ENCODE data around the gene CBLB. TPM values are rescaled to one million over a fixed set of nuclear protein-coding genes. Genes with fewer than 3 reads are reported as not detected.
A peak's percentile ranks its signal among the peaks of the same experiment; 100 is the strongest.

Gene CBLB
- total RNA-seq, 1 donor from 2014 or later: 57.0 TPM

- H3K9me3 Mint-ChIP-seq: no peaks in the 10 kb centered on the region
- peak overlapping the region; percentile 94 for H3K4me3 Mint-ChIP-seq
- peaks cover 21% of the 10 kb centered on the region for H3K36me3 Mint-ChIP-seq
- peaks cover 30% of the 10 kb centered on the region for H3K4me1 Mint-ChIP-seq (ENCODE audit: unreplicated experiment)
- no peak for DNase-seq (ENCODE audit: extremely low spot score, unreplicated experiment)
- TF ChIP-seq CTCF (conservative IDR thresholded peaks at IDR 0.05): peak; percentile 57
- H3K27ac Mint-ChIP-seq: peak overlapping the region; percentile 99
- no peaks in the 10 kb centered on the region for H3K27me3 Mint-ChIP-seq
Observed at GRCh38 chr3:105866656-105867653, 1.9 kb downstream of the CBLB start.

DNA sequence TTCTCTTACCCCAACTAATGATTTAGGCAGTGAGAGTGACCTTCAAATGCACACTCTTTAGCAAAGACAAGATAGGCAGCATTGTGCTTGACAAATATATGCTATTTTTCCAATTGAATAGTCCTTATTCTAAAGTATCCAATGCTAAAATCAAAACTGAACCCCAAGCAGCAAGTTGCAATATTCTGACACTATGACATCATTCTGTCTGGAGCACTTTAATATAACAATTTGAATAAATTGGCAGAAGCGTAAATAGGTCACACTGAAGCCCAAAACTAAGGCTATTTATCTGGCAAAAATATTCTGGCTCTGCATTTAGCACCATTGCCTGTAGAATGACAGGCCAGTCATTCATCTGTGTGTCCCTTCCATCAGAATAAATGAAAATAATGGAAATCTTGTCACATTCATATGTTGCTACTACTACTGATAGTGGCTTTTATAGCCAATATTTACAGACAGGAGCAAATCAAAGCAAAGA, 2.9 kb downstream of the CBLB start:
- no peak for TF ChIP-seq CTCF (conservative IDR thresholded peaks at IDR 0.05)
- Mint-ChIP-seq H3K4me3 (peak overlapping the region; percentile 94), H3K4me1 (ENCODE audit: unreplicated experiment) (peaks cover 25% of the 10 kb centered on the region), H3K27me3 (no peaks in the 10 kb centered on the region), H3K36me3 (peaks cover 21% of the 10 kb centered on the region), H3K9me3 (no peaks in the 10 kb centered on the region), H3K27ac (no peak overlapping the region)
- no peak for DNase-seq (ENCODE audit: extremely low spot score, unreplicated experiment)

GRCh38 chr3:105865016-105865623, 3.7 kb downstream of the CBLB start:
- no peak for DNase-seq (ENCODE audit: extremely low spot score, unreplicated experiment)
- peaks cover 26% of the 10 kb centered on the region for H3K36me3 Mint-ChIP-seq
- peaks cover 25% of the 10 kb centered on the region for H3K4me1 Mint-ChIP-seq (ENCODE audit: unreplicated experiment)
- H3K27ac Mint-ChIP-seq: no peak overlapping the region
- H3K27me3 Mint-ChIP-seq: no peaks in the 10 kb centered on the region
- no peaks in the 10 kb centered on the region for H3K9me3 Mint-ChIP-seq
- peak overlapping the region; percentile 57 for H3K4me3 Mint-ChIP-seq
- no peak for TF ChIP-seq CTCF (conservative IDR thresholded peaks at IDR 0.05)

GRCh38 chr3:105864212-105864611, 4.6 kb downstream of the CBLB start:
- H3K9me3 Mint-ChIP-seq: no peaks in the 10 kb centered on the region
- peak overlapping the region; percentile 57 for H3K4me3 Mint-ChIP-seq
- H3K36me3 Mint-ChIP-seq: peaks cover 30% of the 10 kb centered on the region
- H3K4me1 Mint-ChIP-seq (ENCODE audit: unreplicated experiment): peaks cover 25% of the 10 kb centered on the region
- no peaks in the 10 kb centered on the region for H3K27me3 Mint-ChIP-seq
- TF ChIP-seq CTCF (conservative IDR thresholded peaks at IDR 0.05): no peak
- no peak for DNase-seq (ENCODE audit: extremely low spot score, unreplicated experiment)
- H3K27ac Mint-ChIP-seq: no peak overlapping the region

DNA sequence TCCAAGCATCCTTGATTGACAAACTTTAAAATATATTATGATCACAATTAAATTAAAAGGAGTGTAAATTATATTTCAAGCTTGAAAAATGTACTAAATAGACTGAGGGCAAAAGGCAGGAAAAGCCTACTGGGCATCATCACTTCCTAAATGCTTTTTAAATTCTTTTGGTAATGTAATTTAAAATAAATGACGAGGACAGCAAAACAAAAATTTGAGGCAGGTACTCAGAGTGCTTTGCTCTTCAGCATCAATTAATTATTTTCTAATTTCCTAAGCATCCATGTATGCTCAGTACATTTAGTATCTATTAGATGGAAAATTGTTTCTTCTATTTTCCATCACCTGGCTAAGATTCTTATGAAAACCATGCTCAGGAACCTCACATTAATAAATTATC, 5.2 kb downstream of the CBLB start:
- H3K9me3 Mint-ChIP-seq: no peaks in the 10 kb centered on the region
- H3K4me3 Mint-ChIP-seq: no peak overlapping the region
- H3K27me3 Mint-ChIP-seq: no peaks in the 10 kb centered on the region
- peaks cover 25% of the 10 kb centered on the region for H3K4me1 Mint-ChIP-seq (ENCODE audit: unreplicated experiment)
- peaks cover 33% of the 10 kb centered on the region for H3K36me3 Mint-ChIP-seq
- H3K27ac Mint-ChIP-seq: no peak overlapping the region
- DNase-seq (ENCODE audit: extremely low spot score, unreplicated experiment): no peak
- TF ChIP-seq CTCF (conservative IDR thresholded peaks at IDR 0.05): no peak
